NT2/D1 (cell line): ENCODE data around the gene CASP8.
"Not testable (repeated sequence)": the region's sequence is repeated elsewhere in the genome, so short reads cannot be mapped to it uniquely, and the experiment has no call there.

ENCODE experiments used
- DNase-seq: peaks from one replicate; pipeline ENCODE4 v3.0.0-alpha.2; 2011; ENCODE audit warnings: low read depth, low spot score
- H3K27me3 ChIP-seq: 2 replicates; pipeline ENCODE4 v1.6.0; 2011; ENCODE audit warnings: mild to moderate bottlenecking; ENCODE audit not compliant: insufficient read length, insufficient read depth
- H3K36me3 ChIP-seq: 2 replicates; pipeline ENCODE4 v1.6.1; 2011; ENCODE audit warnings: mild to moderate bottlenecking, low read length, mixed read lengths; ENCODE audit not compliant: insufficient read depth, insufficient read length
- H3K4me1 ChIP-seq: 2 replicates; pipeline ENCODE4 v1.5.1; 2011; ENCODE audit not compliant: insufficient read depth, insufficient read length
- H3K4me3 ChIP-seq: 2 replicates; pipeline ENCODE4 v1.5.1; 2011; ENCODE audit warnings: low read depth; ENCODE audit not compliant: insufficient read length
- H3K9ac ChIP-seq: 2 replicates; pipeline ENCODE4 v1.6.0; 2011; ENCODE audit warnings: low read depth; ENCODE audit not compliant: insufficient read length
- H3K9me3 ChIP-seq: 2 replicates; pipeline ENCODE4 v1.5.1; 2011; ENCODE audit warnings: mild to moderate bottlenecking, low read length; ENCODE audit not compliant: insufficient read depth
- SUZ12 ChIP-seq: IDR thresholded peaks from 2 replicates; pipeline ENCODE4 v1.6.1; 2011; ENCODE audit not compliant: insufficient read length, insufficient read depth; ENCODE audit errors: extremely low read depth
- YY1 ChIP-seq: IDR thresholded peaks from 2 replicates; pipeline ENCODE4 v1.6.1; 2011; ENCODE audit not compliant: insufficient read length, insufficient read depth
- ZNF274 ChIP-seq: IDR thresholded peaks from 2 replicates; pipeline ENCODE4 v1.6.1; 2011; ENCODE audit warnings: mild to moderate bottlenecking, low read depth, low read length

Gene CASP8

DNA sequence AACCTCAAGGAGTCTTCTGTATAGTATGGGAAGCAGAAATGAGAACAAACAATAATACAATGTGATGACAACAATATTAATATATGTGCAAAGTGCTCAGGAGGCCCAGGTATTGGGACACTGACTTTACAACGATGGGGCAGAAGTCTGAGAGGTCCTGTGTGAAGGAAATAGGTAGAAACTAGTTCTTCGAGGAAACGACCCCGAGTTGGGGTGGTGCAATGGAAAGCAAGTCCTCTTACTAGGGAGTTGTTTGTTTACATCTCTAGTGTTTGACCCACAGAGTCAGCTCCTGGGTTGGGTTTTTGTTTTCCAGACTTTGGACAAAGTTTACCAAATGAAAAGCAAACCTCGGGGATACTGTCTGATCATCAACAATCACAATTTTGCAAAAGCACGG lies 16.2 kb downstream of the CASP8 start:
- TF ChIP-seq ZNF274 (no peak), SUZ12 (no peak), YY1 (no peak)
- H3K36me3 ChIP-seq, result peaks cover 71% of the 10 kb centered on the region
- no peak for DNase-seq

DNA sequence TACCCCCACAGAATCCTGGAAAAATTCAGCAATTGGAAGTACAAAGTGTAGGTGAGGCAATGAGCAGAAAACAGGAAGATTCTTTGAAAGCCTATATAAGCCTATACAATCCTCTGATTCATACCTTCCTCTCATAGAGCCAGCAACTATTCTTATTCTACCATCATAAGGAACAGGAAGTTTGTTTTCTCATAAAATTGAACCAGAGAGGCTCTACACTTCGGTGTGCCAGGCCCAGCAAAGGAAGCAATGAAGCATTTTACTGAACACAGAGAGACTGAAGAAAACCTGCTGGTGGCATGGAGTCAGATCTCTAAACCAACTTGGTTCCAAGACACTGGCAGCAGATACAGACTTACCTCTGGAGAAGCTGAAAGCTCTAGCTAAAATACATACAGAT lies 18.7 kb downstream of the CASP8 start:
- Histone ChIP-seq H3K9me3 (no peaks in the 10 kb centered on the region), H3K36me3 (peaks cover 50% of the 10 kb centered on the region), H3K27me3 (no peaks in the 10 kb centered on the region), H3K4me1 (no peaks in the 10 kb centered on the region), H3K9ac (no peak overlapping the region), H3K4me3 (no peak overlapping the region)
- DNase-seq, result no peak
- TF ChIP-seq YY1 (no peak), ZNF274 (no peak), SUZ12 (no peak)

More for the DNA sequence above, 16.2 kb downstream of the CASP8 start:
- Histone ChIP-seq H3K27me3 (no peaks in the 10 kb centered on the region), H3K4me1 (no peaks in the 10 kb centered on the region), H3K9me3 (no peaks in the 10 kb centered on the region), H3K9ac (no peak overlapping the region), H3K4me3 (no peak overlapping the region)

DNA sequence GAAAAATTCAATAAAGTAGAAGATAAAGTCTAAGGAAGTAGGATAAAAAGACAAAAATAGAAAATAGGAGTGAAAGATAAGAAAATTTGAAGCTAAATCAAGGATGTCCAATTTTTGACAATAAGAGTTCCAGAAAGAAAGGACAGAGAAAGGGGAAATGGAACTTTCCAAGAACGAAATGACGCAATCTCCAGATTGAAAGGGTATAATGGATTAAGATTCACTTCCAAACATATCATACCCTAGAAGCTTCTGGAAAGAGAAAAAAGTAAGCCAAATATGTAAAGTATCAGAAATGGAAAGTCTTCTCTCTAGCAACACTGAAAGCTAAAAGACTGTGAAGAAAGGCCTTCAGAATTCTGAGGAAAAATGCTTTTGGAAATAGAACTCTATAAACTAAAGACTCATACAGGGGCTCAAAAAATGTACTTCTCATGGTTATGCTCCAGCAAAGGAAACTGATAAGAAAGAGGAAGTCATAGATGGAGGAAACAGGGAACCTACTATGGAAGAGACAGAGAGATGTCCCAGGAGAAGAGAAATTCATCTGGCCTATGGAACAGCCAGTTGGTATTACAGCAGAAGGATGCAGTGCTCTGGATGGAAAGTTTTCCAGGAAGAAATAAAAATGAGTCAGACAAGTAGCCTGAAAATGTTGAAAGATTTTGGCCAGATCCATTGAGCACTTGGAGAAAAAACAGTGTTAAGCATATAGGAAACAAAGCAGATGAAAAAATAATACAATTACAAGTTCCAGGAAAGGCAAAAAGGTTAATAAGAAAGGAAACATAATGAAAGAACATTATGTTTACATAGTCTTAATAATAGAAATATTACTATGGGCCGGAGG lies 20.1 kb downstream of the CASP8 start:
- H3K9ac ChIP-seq, result no peak overlapping the region
- no peaks in the 10 kb centered on the region for H3K4me1 ChIP-seq
- H3K9me3 ChIP-seq, result no peaks in the 10 kb centered on the region
- no peaks in the 10 kb centered on the region for H3K27me3 ChIP-seq
- no peak for TF ChIP-seq ZNF274
- no peak for TF ChIP-seq SUZ12
- TF ChIP-seq YY1, result no peak
- peaks cover 49% of the 10 kb centered on the region for H3K36me3 ChIP-seq
- no peak overlapping the region for H3K4me3 ChIP-seq
- DNase-seq, result no peak

DNA sequence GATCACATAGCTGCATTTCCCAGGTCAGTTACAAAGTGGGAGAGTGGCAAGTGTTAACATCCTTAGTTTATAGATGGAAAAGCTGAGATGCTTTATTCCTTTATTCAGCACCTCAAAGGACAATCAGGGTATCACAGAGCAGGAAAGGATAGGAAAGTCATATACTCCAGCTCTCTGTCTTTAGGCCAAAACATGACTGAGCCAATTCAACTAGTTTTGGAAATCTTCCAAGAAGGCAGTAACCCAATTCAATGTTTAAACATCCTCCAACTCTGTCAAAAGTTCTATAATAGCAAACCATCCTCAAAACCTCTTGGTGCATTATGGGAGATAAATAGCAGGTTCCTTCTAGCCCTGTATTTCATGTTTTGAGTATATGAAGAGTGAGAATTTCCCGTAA lies 25.2 kb downstream of the CASP8 start:
- H3K4me3 ChIP-seq, result no peak overlapping the region
- peaks cover 7% of the 10 kb centered on the region; the same call in 1 of the 2 replicates for H3K9me3 ChIP-seq
- peaks cover 45% of the 10 kb centered on the region for H3K36me3 ChIP-seq
- H3K4me1 ChIP-seq, result no peaks in the 10 kb centered on the region
- H3K9ac ChIP-seq, result no peak overlapping the region
- no peak for DNase-seq
- no peaks in the 10 kb centered on the region for H3K27me3 ChIP-seq
- TF ChIP-seq ZNF274, result no peak
- TF ChIP-seq SUZ12, result no peak
- no peak for TF ChIP-seq YY1

DNA sequence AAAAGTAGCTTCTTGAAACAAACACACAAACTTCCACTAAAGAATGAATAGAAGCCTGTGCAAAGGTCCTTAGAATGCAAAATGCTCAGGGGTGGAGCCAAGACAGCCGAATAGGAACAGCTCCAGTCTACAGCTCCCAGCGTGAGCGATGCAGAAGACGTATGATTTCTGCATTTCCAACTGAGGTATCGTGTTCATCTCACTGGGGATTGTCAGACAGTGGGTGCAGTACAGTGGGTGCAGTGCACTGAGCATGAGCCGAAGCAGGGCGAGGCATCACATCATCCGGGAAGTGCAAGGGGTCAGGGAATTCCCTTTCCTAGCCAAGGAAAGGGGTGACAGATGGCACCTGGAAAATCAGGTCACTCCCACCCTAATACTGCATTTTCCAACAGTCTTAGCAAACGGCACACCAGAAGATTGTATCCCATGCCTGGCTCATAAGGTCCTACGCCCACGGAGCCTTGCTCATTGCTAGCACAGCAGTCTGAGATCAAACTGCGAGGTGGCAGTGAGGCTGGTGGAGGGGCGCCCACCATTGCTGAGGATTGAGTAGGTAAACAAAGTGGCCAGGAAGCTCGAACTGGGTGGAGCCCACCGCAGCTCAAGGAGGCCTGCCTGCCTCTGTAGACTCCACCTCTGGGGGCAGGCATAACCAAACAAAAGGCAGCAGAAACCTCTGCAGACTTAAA lies 30.3 kb downstream of the CASP8 start:
- H3K36me3 ChIP-seq, result peaks cover 36% of the 10 kb centered on the region
- not testable (repeated sequence) for H3K9ac ChIP-seq, H3K9me3 ChIP-seq, H3K27me3 ChIP-seq, H3K4me1 ChIP-seq, DNase-seq, H3K4me3 ChIP-seq

DNA sequence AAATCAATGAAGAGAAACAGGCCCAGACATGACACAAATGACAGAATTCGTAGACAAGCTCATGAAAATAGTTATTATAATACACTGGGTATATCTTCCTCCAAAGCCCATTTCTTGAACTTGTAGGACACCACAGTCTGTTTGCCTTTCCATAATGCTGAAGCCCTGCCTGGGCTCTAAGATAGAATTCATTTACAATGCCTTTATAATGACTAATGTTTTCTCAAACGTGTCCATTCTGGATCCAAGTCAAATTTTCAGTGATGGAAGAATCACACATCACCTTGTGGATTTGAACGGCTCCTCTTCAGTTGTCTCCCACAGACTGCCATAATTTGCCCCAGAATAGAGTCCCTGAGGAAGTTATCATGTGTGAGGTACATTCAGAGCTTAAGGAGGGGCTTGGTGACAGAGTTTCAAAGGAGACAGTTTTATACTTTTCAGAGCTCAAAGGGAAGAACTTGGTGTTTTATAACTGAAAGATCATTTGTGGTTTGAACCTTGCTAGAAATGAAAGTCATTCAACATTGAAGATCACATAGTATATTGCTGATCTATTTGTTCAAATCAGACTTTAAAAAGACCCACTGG lies 38.2 kb downstream of the CASP8 start:
- Histone ChIP-seq H3K27me3 (no peaks in the 10 kb centered on the region), H3K9me3 (peaks cover 19% of the 10 kb centered on the region), H3K36me3 (no peaks in the 10 kb centered on the region), H3K4me1 (no peaks in the 10 kb centered on the region), H3K4me3 (no peak overlapping the region), H3K9ac (no peak overlapping the region)
- TF ChIP-seq ZNF274 (no peak), SUZ12 (no peak), YY1 (no peak)
- no peak for DNase-seq

DNA sequence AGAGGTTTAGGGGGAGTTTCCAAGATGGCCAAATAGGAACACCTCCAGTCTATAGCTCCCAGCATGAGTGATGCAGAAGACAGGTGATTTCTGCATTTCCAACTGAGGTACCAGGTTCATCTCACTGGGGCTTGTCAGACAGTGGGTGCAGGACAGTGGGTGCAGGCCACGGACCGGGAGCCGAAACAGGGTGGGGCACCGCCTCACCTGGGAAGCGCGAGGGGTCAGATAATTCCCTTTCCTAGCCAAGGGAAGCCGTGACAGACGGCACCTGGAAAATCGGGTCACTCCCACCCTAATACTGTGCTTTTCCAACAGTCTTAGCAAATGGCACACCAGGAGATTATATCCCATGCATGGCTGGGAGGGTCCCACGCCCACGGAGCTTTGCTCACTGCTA lies 39.6 kb downstream of the CASP8 start:
- DNase-seq, H3K4me3 ChIP-seq, H3K36me3 ChIP-seq, H3K4me1 ChIP-seq, H3K27me3 ChIP-seq, H3K9ac ChIP-seq: not testable (repeated sequence)
- H3K9me3 ChIP-seq, result peaks cover 19% of the 10 kb centered on the region
